ENCODE measurements around the gene EEF1G. TPM values are rescaled to one million over a fixed set of nuclear protein-coding genes. Genes with fewer than 3 reads are reported as not detected.

EEF1G gene
- total and polyA plus RNA-seq, 2 of the 13 experiments (the other 11 are each of a cell fraction or from before 2014, with no cell fraction given): 1,787 to 2,144 TPM

DNA sequence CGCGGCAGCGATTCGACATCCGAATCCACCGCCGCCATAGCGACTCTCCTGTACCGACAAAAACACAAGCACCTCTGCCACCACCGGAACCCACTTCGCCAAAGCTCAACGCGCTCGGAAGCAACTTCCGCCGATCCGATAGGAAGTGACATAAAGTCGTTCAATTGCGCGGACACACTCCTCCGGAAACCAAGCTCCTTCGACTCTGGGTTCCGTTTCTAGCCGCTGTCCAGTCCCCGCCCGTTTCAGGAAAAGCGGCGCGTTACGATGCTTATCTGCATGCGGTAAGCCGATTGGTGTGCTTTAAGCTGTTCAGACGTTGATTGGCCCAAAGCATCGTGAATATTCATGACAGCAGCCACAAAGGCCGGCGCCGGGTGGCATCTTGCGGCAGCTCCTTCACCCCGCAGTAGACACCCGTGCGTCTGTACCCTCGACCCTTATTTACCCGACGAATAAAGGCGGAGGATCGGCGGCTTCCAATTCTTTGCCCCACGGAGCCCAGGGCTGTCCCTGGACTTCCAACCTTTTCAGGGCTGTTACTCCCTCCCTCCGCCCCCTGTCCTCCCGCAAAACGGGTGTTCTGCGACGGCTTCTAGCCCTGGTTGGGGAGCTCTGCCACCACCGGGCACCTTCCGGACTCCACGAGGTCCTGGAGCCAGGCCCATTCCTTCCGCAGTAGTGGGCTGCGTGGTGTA lies 17.9 kb upstream of the EEF1G start, which contains the start of gene TUT1 (continued):
- TF ChIP-seq, protein P1, sequence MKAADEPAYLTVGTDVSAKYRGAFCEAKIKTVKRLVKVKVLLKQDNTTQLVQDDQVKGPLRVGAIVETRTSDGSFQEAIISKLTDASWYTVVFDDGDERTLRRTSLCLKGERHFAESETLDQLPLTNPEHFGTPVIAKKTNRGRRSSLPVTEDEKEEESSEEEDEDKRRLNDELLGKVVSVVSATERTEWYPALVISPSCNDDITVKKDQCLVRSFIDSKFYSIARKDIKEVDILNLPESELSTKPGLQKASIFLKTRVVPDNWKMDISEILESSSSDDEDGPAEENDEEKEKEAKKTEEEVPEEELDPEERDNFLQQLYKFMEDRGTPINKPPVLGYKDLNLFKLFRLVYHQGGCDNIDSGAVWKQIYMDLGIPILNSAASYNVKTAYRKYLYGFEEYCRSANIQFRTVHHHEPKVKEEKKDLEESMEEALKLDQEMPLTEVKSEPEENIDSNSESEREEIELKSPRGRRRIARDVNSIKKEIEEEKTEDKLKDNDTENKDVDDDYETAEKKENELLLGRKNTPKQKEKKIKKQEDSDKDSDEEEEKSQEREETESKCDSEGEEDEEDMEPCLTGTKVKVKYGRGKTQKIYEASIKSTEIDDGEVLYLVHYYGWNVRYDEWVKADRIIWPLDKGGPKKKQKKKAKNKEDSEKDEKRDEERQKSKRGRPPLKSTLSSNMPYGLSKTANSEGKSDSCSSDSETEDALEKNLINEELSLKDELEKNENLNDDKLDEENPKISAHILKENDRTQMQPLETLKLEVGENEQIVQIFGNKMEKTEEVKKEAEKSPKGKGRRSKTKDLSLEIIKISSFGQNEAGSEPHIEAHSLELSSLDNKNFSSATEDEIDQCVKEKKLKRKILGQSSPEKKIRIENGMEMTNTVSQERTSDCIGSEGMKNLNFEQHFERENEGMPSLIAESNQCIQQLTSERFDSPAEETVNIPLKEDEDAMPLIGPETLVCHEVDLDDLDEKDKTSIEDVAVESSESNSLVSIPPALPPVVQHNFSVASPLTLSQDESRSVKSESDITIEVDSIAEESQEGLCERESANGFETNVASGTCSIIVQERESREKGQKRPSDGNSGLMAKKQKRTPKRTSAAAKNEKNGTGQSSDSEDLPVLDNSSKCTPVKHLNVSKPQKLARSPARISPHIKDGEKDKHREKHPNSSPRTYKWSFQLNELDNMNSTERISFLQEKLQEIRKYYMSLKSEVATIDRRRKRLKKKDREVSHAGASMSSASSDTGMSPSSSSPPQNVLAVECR (CRISPR knock-in tag; IDR thresholded peaks at IDR 0.05; ENCODE audit: borderline replicate concordance): peak; percentile 90
- TF ChIP-seq ZC3H4 (CRISPR knock-in tag; IDR thresholded peaks at IDR 0.05; ENCODE audit: borderline replicate concordance): no peak
- peak; percentile 76; the same call in 1 of the 2 replicates for TF ChIP-seq ZNF569 (CRISPR knock-in tag; IDR thresholded peaks at IDR 0.05; ENCODE audit: borderline replicate concordance)
- no peak for TF ChIP-seq HMGA1 (CRISPR knock-in tag; conservative IDR thresholded peaks at IDR 0.05)
- peak; percentile 92 for TF ChIP-seq ERF (CRISPR knock-in tag; IDR thresholded peaks at IDR 0.05)
- TF ChIP-seq ATRX (CRISPR knock-in tag; IDR thresholded peaks at IDR 0.05; ENCODE audit: borderline replicate concordance): no peak
- no peak for TF ChIP-seq ZNF30 (CRISPR knock-in tag; IDR thresholded peaks at IDR 0.05)
- peak; percentile 94 for TF ChIP-seq MIER3 (CRISPR knock-in tag; IDR thresholded peaks at IDR 0.05; ENCODE audit: borderline replicate concordance)
- no peak for TF ChIP-seq ZNF136 (CRISPR knock-in tag; IDR thresholded peaks at IDR 0.05; ENCODE audit: low read depth)
- peak; percentile 2; the same call in 1 of the 2 replicates for TF ChIP-seq MAF1 (CRISPR knock-in tag; IDR thresholded peaks at IDR 0.05; ENCODE audit: borderline replicate concordance)
- TF ChIP-seq SP2 (CRISPR knock-in tag; IDR thresholded peaks at IDR 0.05): peak; percentile 65
- TF ChIP-seq, protein P2, sequence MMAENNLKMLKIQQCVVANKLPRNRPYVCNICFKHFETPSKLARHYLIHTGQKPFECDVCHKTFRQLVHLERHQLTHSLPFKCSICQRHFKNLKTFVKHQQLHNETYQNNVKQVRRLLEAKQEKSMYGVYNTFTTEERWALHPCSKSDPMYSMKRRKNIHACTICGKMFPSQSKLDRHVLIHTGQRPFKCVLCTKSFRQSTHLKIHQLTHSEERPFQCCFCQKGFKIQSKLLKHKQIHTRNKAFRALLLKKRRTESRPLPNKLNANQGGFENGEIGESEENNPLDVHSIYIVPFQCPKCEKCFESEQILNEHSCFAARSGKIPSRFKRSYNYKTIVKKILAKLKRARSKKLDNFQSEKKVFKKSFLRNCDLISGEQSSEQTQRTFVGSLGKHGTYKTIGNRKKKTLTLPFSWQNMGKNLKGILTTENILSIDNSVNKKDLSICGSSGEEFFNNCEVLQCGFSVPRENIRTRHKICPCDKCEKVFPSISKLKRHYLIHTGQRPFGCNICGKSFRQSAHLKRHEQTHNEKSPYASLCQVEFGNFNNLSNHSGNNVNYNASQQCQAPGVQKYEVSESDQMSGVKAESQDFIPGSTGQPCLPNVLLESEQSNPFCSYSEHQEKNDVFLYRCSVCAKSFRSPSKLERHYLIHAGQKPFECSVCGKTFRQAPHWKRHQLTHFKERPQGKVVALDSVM (CRISPR knock-in tag; IDR thresholded peaks at IDR 0.05): no peak
- no peak for TF ChIP-seq HNRNPK (IDR thresholded peaks at IDR 0.05; ENCODE audit: low read depth, low read length, poor library complexity, severe bottlenecking)
- TF ChIP-seq, protein P3, sequence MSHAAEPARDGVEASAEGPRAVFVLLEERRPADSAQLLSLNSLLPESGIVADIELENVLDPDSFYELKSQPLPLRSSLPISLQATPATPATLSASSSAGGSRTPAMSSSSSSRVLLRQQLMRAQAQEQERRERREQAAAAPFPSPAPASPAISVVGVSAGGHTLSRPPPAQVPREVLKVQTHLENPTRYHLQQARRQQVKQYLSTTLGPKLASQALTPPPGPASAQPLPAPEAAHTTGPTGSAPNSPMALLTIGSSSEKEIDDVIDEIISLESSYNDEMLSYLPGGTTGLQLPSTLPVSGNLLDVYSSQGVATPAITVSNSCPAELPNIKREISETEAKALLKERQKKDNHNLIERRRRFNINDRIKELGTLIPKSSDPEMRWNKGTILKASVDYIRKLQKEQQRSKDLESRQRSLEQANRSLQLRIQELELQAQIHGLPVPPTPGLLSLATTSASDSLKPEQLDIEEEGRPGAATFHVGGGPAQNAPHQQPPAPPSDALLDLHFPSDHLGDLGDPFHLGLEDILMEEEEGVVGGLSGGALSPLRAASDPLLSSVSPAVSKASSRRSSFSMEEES (CRISPR knock-in tag; IDR thresholded peaks at IDR 0.05): 0 out of 2 replicates have a peak, but pooled peaks have one; percentile 27
- TF ChIP-seq ZNF747 (CRISPR knock-in tag; IDR thresholded peaks at IDR 0.05; ENCODE audit: borderline replicate concordance): peak; percentile 91; the same call in 1 of the 2 replicates
- no peak for TF ChIP-seq WIZ (CRISPR knock-in tag; IDR thresholded peaks at IDR 0.05)
- TF ChIP-seq, protein P4, sequence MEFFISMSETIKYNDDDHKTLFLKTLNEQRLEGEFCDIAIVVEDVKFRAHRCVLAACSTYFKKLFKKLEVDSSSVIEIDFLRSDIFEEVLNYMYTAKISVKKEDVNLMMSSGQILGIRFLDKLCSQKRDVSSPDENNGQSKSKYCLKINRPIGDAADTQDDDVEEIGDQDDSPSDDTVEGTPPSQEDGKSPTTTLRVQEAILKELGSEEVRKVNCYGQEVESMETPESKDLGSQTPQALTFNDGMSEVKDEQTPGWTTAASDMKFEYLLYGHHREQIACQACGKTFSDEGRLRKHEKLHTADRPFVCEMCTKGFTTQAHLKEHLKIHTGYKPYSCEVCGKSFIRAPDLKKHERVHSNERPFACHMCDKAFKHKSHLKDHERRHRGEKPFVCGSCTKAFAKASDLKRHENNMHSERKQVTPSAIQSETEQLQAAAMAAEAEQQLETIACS (CRISPR knock-in tag; IDR thresholded peaks at IDR 0.05): no peak
- no peak for TF ChIP-seq ZNF44 (CRISPR knock-in tag; IDR thresholded peaks at IDR 0.05)

Measured in HepG2 (cell line).